GM21528 (cell line): ENCODE measurements around the gene SND1.
"Not testable (repeated sequence)": the region's sequence is repeated elsewhere in the genome, so short reads cannot be mapped to it uniquely, and the experiment has no call there.

Experiments
- ATAC-seq: cut with Tn5 transposase; IDR thresholded peaks from one replicate; pipeline ENCODE4 v1.9.1; 2021; ENCODE audit warnings: mild to moderate bottlenecking, moderate library complexity; ENCODE audit not compliant: unreplicated experiment, low FRiP score

SND1 gene

GRCh38 chr7:127948312-127948711, 296.3 kb downstream of the SND1 start:
- no peak for ATAC-seq

- ATAC-seq: no peak
Observed at GRCh38 chr7:127948930-127949329, 296.9 kb downstream of the SND1 start.

- ATAC-seq: no peak
Observed at GRCh38 chr7:127949769-127950222, 297.8 kb downstream of the SND1 start.

- ATAC-seq: no peak
Observed at GRCh38 chr7:127950233-127950935, 298.4 kb downstream of the SND1 start.

GRCh38 chr7:127953423-127954356, 301.7 kb downstream of the SND1 start:
- no peak for ATAC-seq

- ATAC-seq: no peak
Observed at GRCh38 chr7:127954357-127954748, 302.4 kb downstream of the SND1 start.

GRCh38 chr7:127955051-127955531, 303.1 kb downstream of the SND1 start:
- ATAC-seq: no peak

- no peak for ATAC-seq
Observed at GRCh38 chr7:127957886-127958285, 305.9 kb downstream of the SND1 start.

GRCh38 chr7:127959770-127960169, 307.8 kb downstream of the SND1 start:
- no peak for ATAC-seq

- no peak for ATAC-seq
Observed at GRCh38 chr7:127961786-127962453, 309.9 kb downstream of the SND1 start.

- ATAC-seq: no peak
Observed at GRCh38 chr7:127962589-127963361, 310.8 kb downstream of the SND1 start.

- ATAC-seq: not testable (repeated sequence)
Observed at GRCh38 chr7:127963850-127964249, 311.9 kb downstream of the SND1 start.

- ATAC-seq: no peak
Observed at GRCh38 chr7:127967281-127967680, 315.3 kb downstream of the SND1 start.

- no peak for ATAC-seq
Observed at GRCh38 chr7:127968547-127968946, 316.6 kb downstream of the SND1 start.

GRCh38 chr7:127973832-127974231, 321.8 kb downstream of the SND1 start:
- no peak for ATAC-seq

GRCh38 chr7:127974446-127975035, 322.5 kb downstream of the SND1 start:
- ATAC-seq: no peak

- ATAC-seq: no peak
Observed at GRCh38 chr7:127976056-127976737, 324.2 kb downstream of the SND1 start.

GRCh38 chr7:127976738-127977120, 324.7 kb downstream of the SND1 start:
- ATAC-seq: no peak

GRCh38 chr7:127978421-127978820, 326.4 kb downstream of the SND1 start:
- no peak for ATAC-seq
